Fibroblast of lung (primary cell): ENCODE data around the gene EVX1. TPM values are rescaled to one million over a fixed set of nuclear protein-coding genes. Genes with fewer than 3 reads are reported as not detected.

Experiments used
- DNase-seq, 2 donors: peaks; one replicate each; pipeline versions ENCODE4 v3.0.0 to v3.0.0-alpha.2; 2010; ENCODE audit warnings: low read depth in 2 of 2
- H2AFZ ChIP-seq: 2 replicates; pipeline ENCODE4 v1.5.1; 2012; ENCODE audit warnings: low read length, control low read depth, inconsistent platforms
- H3K27ac ChIP-seq: 2 replicates; pipeline ENCODE4 v1.5.1; 2011; ENCODE audit warnings: low read length, control low read depth; ENCODE audit not compliant: insufficient read depth
- H3K27me3 ChIP-seq: 2 replicates; pipeline ENCODE4 v1.5.1; 2011; ENCODE audit warnings: mild to moderate bottlenecking, low read length; ENCODE audit not compliant: control insufficient read depth, insufficient read depth
- H3K36me3 ChIP-seq: 2 replicates; pipeline ENCODE4 v1.5.1; 2011; ENCODE audit warnings: low read length; ENCODE audit not compliant: control insufficient read depth, insufficient read depth
- H3K4me1 ChIP-seq: 2 replicates; pipeline ENCODE4 v1.5.1; 2011; ENCODE audit warnings: low read length; ENCODE audit not compliant: control insufficient read depth, insufficient read depth; ENCODE audit errors: extremely low read depth
- H3K4me2 ChIP-seq: 2 replicates; pipeline ENCODE4 v1.5.1; 2011; ENCODE audit warnings: low read length, control low read depth; ENCODE audit not compliant: insufficient read depth; ENCODE audit errors: extremely low read depth
- H3K4me3 ChIP-seq, 4 experiments: fragments of 200-600 bp in 1 of 4; sonication (generic) in 1 of 4; replicated peaks in 1 of 4; 2 replicates each; pipeline ENCODE4 v1.5.1; 2011 to 2016; ENCODE audit warnings: low read length in 4 of 4, low read depth in 3 of 4, mild to moderate bottlenecking in 3 of 4, control low read depth in 2 of 4, inconsistent platforms in 1 of 4, mixed read lengths in 1 of 4; ENCODE audit not compliant: insufficient read depth in 1 of 4; ENCODE audit errors: control extremely low read depth in 1 of 4
- H3K79me2 ChIP-seq: 2 replicates; pipeline ENCODE4 v1.5.1; 2012; ENCODE audit warnings: mild to moderate bottlenecking, low read length, inconsistent platforms; ENCODE audit not compliant: control insufficient read depth, insufficient read depth
- H3K9ac ChIP-seq: 2 replicates; pipeline ENCODE4 v1.5.1; 2011; ENCODE audit warnings: mild to moderate bottlenecking, low read length, control low read depth; ENCODE audit not compliant: insufficient read depth
- H3K9me3 ChIP-seq: 2 replicates; pipeline ENCODE4 v1.5.1; 2012; ENCODE audit warnings: low read depth, low read length; ENCODE audit not compliant: control insufficient read depth, insufficient read depth
- H4K20me1 ChIP-seq: 2 replicates; pipeline ENCODE4 v1.5.1; 2011; ENCODE audit warnings: low read length; ENCODE audit not compliant: control insufficient read depth, insufficient read depth; ENCODE audit errors: extremely low read depth
- EZH2 ChIP-seq: IDR thresholded peaks from 2 replicates; pipeline ENCODE4 v1.5.1; 2012; ENCODE audit warnings: low read length, control low read depth, mild to moderate bottlenecking; ENCODE audit errors: missing control alignments
- polyA plus RNA-seq, 2 donors: library from polyadenylated mRNA; depleted of rRNA in 1 of 2; stranded (reverse) in 1 of 2; unstranded in 1 of 2; fragments of >200 nt; gene quantifications; 2 replicates each; pipeline ENCODE4 v1.2.1, GENCODE V29; 2011 to 2012; ENCODE audit warnings: missing spikeins in 1 of 2
- total RNA-seq: library from RNA; depleted of rRNA; stranded (reverse); fragments of >200 nt; gene quantifications from 2 replicates; pipeline ENCODE4 v1.2.1, GENCODE V29; 2014
- TF ChIP-seq, protein P1 (sequence below), 2 donors: IDR thresholded peaks in 1 of 2; conservative IDR thresholded peaks in 1 of 2; 1 replicate in 1 of 2; 2 replicates in 1 of 2; pipeline ENCODE4 v1.5.1; 2011 to 2012; ENCODE audit warnings: low read length in 2 of 2, control low read depth in 1 of 2, inconsistent platforms in 1 of 2, low read depth in 1 of 2, mild to moderate bottlenecking in 1 of 2

EVX1 gene
- total and polyA plus RNA-seq, 2 donors (not counting 1 experiment from before 2014, with no cell fraction given), result not detected

DNA sequence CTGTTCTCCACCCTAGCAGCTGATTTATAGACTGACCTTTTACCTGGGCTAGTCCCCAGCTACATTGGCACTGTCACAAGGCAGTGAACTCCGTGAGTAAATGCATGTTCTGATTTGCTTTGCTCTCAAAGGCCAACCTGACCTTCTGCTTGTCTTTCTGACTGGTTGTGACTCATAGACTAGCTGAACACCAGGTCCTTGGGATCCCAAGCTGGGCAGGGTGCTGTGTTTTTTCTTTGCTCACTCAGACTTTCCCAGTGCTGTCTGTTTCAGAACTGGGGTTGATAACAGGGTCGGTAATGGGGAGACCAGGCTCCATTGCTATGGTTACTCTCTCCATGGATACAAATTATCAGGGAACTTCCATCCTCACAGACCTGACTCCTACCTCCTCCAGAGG, 35.0 kb downstream of the EVX1 start:
- TF ChIP-seq, protein P1, sequence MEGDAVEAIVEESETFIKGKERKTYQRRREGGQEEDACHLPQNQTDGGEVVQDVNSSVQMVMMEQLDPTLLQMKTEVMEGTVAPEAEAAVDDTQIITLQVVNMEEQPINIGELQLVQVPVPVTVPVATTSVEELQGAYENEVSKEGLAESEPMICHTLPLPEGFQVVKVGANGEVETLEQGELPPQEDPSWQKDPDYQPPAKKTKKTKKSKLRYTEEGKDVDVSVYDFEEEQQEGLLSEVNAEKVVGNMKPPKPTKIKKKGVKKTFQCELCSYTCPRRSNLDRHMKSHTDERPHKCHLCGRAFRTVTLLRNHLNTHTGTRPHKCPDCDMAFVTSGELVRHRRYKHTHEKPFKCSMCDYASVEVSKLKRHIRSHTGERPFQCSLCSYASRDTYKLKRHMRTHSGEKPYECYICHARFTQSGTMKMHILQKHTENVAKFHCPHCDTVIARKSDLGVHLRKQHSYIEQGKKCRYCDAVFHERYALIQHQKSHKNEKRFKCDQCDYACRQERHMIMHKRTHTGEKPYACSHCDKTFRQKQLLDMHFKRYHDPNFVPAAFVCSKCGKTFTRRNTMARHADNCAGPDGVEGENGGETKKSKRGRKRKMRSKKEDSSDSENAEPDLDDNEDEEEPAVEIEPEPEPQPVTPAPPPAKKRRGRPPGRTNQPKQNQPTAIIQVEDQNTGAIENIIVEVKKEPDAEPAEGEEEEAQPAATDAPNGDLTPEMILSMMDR (conservative IDR thresholded peaks at IDR 0.05 in 1 of 2, IDR thresholded peaks at IDR 0.05 in 1 of 2; ENCODE audit: low read depth in 1 of 2, low read length in 2 of 2), result no peak
- TF ChIP-seq EZH2, result no peak
- no peak for DNase-seq
- no peaks in the 10 kb centered on the region for H3K27me3 ChIP-seq
- H3K9ac ChIP-seq, result no peak overlapping the region
- H3K4me1 ChIP-seq, result no peaks in the 10 kb centered on the region
- no peak overlapping the region for H2AFZ ChIP-seq
- H3K79me2 ChIP-seq, result no peaks in the 10 kb centered on the region
- no peaks in the 10 kb centered on the region for H3K9me3 ChIP-seq
- no peak overlapping the region for H3K4me2 ChIP-seq
- no peaks in the 10 kb centered on the region for H3K36me3 ChIP-seq
- no peak overlapping the region for H3K4me3 ChIP-seq
- H4K20me1 ChIP-seq, result no peaks in the 10 kb centered on the region
- H3K27ac ChIP-seq, result no peak overlapping the region

- TF ChIP-seq EZH2, result no peak
- H3K9me3 ChIP-seq, result no peaks in the 10 kb centered on the region
- DNase-seq, result no peak
- no peak overlapping the region for H2AFZ ChIP-seq
- no peak overlapping the region for H3K4me2 ChIP-seq
- H3K4me1 ChIP-seq, result no peaks in the 10 kb centered on the region
- no peaks in the 10 kb centered on the region for H4K20me1 ChIP-seq
- H3K9ac ChIP-seq, result no peak overlapping the region
- H3K4me3 ChIP-seq, result no peak overlapping the region
- no peaks in the 10 kb centered on the region for H3K36me3 ChIP-seq
- no peak overlapping the region for H3K27ac ChIP-seq
- no peaks in the 10 kb centered on the region for H3K79me2 ChIP-seq
- no peaks in the 10 kb centered on the region for H3K27me3 ChIP-seq
Observed at GRCh38 chr7:27283558-27283957, 41.0 kb downstream of the EVX1 start.

GRCh38 chr7:27295236-27295635, 52.6 kb downstream of the EVX1 start:
- Histone ChIP-seq H3K27ac (no peak overlapping the region), H3K4me3 (no peak overlapping the region), H3K79me2 (no peaks in the 10 kb centered on the region), H3K4me1 (no peaks in the 10 kb centered on the region), H3K9ac (no peak overlapping the region), H2AFZ (no peak overlapping the region), H3K9me3 (no peaks in the 10 kb centered on the region), H3K36me3 (no peaks in the 10 kb centered on the region), H3K4me2 (no peak overlapping the region), H4K20me1 (no peaks in the 10 kb centered on the region), H3K27me3 (no peaks in the 10 kb centered on the region)
- TF ChIP-seq, protein P1 (conservative IDR thresholded peaks at IDR 0.05 in 1 of 2, IDR thresholded peaks at IDR 0.05 in 1 of 2; ENCODE audit: low read depth in 1 of 2, low read length in 2 of 2), result no peak
- no peak for TF ChIP-seq EZH2
- DNase-seq, result no peak
